Astrocyte (in vitro differentiated cells and primary cell): Measurements from ENCODE around the gene ECE1. TPM values are rescaled to one million over a fixed set of nuclear protein-coding genes. Genes with fewer than 3 reads are reported as not detected.
"Not testable (repeated sequence)": the region's sequence is repeated elsewhere in the genome, so short reads cannot be mapped to it uniquely, and the experiment has no call there.

Experiments used
- DNase-seq: peaks from one replicate; pipeline ENCODE4 v3.0.0-alpha.2; 2010; ENCODE audit warnings: low read depth
- FAIRE-seq: peaks from 2 replicates; lab custom pipeline; 2011; peaks lifted over from hg19 to GRCh38; lab: Jason Lieb, UNC
- H2AFZ ChIP-seq: 2 replicates; pipeline ENCODE4 v1.6.0; 2012; ENCODE audit warnings: low read depth, low read length, inconsistent platforms
- H3K27ac ChIP-seq: 2 replicates; pipeline ENCODE4 v1.5.1; 2011; ENCODE audit warnings: low read depth, low read length, inconsistent platforms
- H3K27me3 ChIP-seq: 2 replicates; pipeline ENCODE4 v1.6.0; 2011; ENCODE audit warnings: low read length, inconsistent platforms; ENCODE audit not compliant: insufficient read depth
- H3K36me3 ChIP-seq: 2 replicates; pipeline ENCODE4 v1.5.1; 2011; ENCODE audit warnings: low read length, inconsistent platforms; ENCODE audit not compliant: insufficient read depth
- H3K4me1 ChIP-seq: 2 replicates; pipeline ENCODE4 v1.5.1; 2011; ENCODE audit warnings: low read length, inconsistent platforms; ENCODE audit not compliant: insufficient read depth
- H3K4me2 ChIP-seq: 2 replicates; pipeline ENCODE4 v1.6.0; 2012; ENCODE audit warnings: low read length, inconsistent platforms
- H3K4me3 ChIP-seq: 2 replicates; pipeline ENCODE4 v1.5.1; 2011; ENCODE audit warnings: low read depth, mild to moderate bottlenecking, low read length, inconsistent platforms; ENCODE audit not compliant: insufficient read depth
- H3K79me2 ChIP-seq: 2 replicates; pipeline ENCODE4 v1.6.0; 2012; ENCODE audit warnings: mild to moderate bottlenecking, low read length, inconsistent platforms; ENCODE audit not compliant: insufficient read depth
- H3K9ac ChIP-seq: 2 replicates; pipeline ENCODE4 v1.6.0; 2012; ENCODE audit warnings: mild to moderate bottlenecking, low read length, inconsistent platforms
- H3K9me3 ChIP-seq: 2 replicates; pipeline ENCODE4 v1.5.1; 2012; ENCODE audit warnings: low read depth, mild to moderate bottlenecking, low read length, inconsistent platforms; ENCODE audit not compliant: insufficient read depth
- H4K20me1 ChIP-seq: 2 replicates; pipeline ENCODE4 v1.6.0; 2012; ENCODE audit warnings: low read length, inconsistent platforms; ENCODE audit not compliant: insufficient read depth
- H3K27ac Mint-ChIP-seq: one replicate; pipeline ENCODE4 v1.8.0; 2021; ENCODE audit warnings: mild to moderate bottlenecking, mixed read lengths; ENCODE audit not compliant: unreplicated experiment
- H3K27me3 Mint-ChIP-seq: one replicate; pipeline ENCODE4 v1.8.0; 2021; ENCODE audit warnings: low read depth, mixed read lengths; ENCODE audit not compliant: unreplicated experiment
- H3K36me3 Mint-ChIP-seq: one replicate; pipeline ENCODE4 v1.8.0; 2021; ENCODE audit warnings: low read depth, mixed read lengths; ENCODE audit not compliant: unreplicated experiment
- H3K4me1 Mint-ChIP-seq: one replicate; pipeline ENCODE4 v1.8.0; 2021; ENCODE audit warnings: low read depth, mixed read lengths; ENCODE audit not compliant: unreplicated experiment
- H3K4me3 Mint-ChIP-seq: one replicate; pipeline ENCODE4 v1.8.0; 2021; ENCODE audit warnings: mild to moderate bottlenecking, moderate library complexity, mixed read lengths; ENCODE audit not compliant: unreplicated experiment
- H3K9me3 Mint-ChIP-seq: one replicate; pipeline ENCODE4 v1.8.0; 2021; ENCODE audit warnings: mild to moderate bottlenecking, mixed read lengths; ENCODE audit not compliant: unreplicated experiment
- EZH2 ChIP-seq: IDR thresholded peaks from 2 replicates; pipeline ENCODE4 v1.6.1; 2012; ENCODE audit warnings: mild to moderate bottlenecking, low read length, inconsistent platforms; ENCODE audit not compliant: insufficient read depth
- total RNA-seq: library from RNA; stranded (reverse); gene quantifications from 2 replicates; pipeline ENCODE4 v1.2.1, GENCODE V29; 2021
- TF ChIP-seq, protein P1 (sequence below): IDR thresholded peaks from 2 replicates; pipeline ENCODE4 v1.5.1; 2011; ENCODE audit warnings: low read depth, mild to moderate bottlenecking, inconsistent platforms, low read length, moderate library complexity; ENCODE audit not compliant: insufficient read depth

Gene ECE1
- total RNA-seq, 1 donor from 2014 or later, result 172 TPM

GRCh38 chr1:21184276-21184675, 106.0 kb downstream of the ECE1 start:
- Mint-ChIP-seq H3K36me3 (peaks cover 2% of the 10 kb centered on the region), H3K9me3 (no peaks in the 10 kb centered on the region), H3K27me3 (peaks cover 18% of the 10 kb centered on the region), H3K27ac (no peak overlapping the region), H3K4me3 (no peak overlapping the region), H3K4me1 (peaks cover 3% of the 10 kb centered on the region)
- DNase-seq, result no peak
- Histone ChIP-seq H3K27ac (no peak overlapping the region), H3K9ac (no peak overlapping the region), H2AFZ (no peak overlapping the region), H3K4me3 (no peak overlapping the region), H3K79me2 (no peaks in the 10 kb centered on the region), H3K4me1 (no peaks in the 10 kb centered on the region), H3K4me2 (no peak overlapping the region), H3K9me3 (no peaks in the 10 kb centered on the region), H3K27me3 (peaks cover under 1% of the 10 kb centered on the region), H4K20me1 (no peaks in the 10 kb centered on the region), H3K36me3 (no peaks in the 10 kb centered on the region)
- TF ChIP-seq, protein P1, sequence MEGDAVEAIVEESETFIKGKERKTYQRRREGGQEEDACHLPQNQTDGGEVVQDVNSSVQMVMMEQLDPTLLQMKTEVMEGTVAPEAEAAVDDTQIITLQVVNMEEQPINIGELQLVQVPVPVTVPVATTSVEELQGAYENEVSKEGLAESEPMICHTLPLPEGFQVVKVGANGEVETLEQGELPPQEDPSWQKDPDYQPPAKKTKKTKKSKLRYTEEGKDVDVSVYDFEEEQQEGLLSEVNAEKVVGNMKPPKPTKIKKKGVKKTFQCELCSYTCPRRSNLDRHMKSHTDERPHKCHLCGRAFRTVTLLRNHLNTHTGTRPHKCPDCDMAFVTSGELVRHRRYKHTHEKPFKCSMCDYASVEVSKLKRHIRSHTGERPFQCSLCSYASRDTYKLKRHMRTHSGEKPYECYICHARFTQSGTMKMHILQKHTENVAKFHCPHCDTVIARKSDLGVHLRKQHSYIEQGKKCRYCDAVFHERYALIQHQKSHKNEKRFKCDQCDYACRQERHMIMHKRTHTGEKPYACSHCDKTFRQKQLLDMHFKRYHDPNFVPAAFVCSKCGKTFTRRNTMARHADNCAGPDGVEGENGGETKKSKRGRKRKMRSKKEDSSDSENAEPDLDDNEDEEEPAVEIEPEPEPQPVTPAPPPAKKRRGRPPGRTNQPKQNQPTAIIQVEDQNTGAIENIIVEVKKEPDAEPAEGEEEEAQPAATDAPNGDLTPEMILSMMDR, result no peak
- no peak for TF ChIP-seq EZH2
- no peak for FAIRE-seq

DNA sequence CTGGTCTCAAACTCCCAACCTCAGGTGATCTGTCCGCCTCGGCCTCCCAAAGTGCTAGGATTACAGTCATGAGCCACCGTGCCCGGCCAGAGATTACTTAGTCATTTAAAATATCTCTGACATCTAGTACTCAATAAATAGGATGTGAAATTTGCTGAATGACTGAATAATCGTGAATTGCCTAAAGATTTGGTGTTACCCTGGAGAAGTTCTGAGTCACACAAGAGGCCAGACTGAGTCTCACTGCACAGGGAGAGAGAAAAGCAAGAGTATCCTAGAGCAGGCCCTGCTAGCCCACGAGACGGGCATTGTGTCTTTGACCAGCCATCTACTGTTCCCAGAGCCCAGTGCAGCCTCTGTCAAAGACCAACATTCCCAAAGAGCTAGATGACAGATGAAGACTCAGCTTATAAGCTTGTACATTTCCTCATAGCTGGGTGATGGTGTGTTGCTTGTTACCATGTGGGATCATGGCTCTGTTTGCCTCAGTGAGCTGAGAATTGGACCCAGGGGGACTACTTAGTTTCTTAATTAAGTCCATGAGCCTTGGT, 108.0 kb downstream of the ECE1 start:
- Mint-ChIP-seq H3K27ac (no peak overlapping the region), H3K27me3 (peaks cover 1% of the 10 kb centered on the region), H3K36me3 (peaks cover 2% of the 10 kb centered on the region), H3K4me3 (peak overlapping the region; percentile 2), H3K9me3 (no peaks in the 10 kb centered on the region), H3K4me1 (peaks cover 3% of the 10 kb centered on the region)
- Histone ChIP-seq H3K9me3 (no peaks in the 10 kb centered on the region), H3K79me2 (no peaks in the 10 kb centered on the region), H4K20me1 (no peaks in the 10 kb centered on the region), H3K36me3 (no peaks in the 10 kb centered on the region), H3K27me3 (no peaks in the 10 kb centered on the region), H3K4me3 (no peak overlapping the region), H2AFZ (no peak overlapping the region), H3K27ac (no peak overlapping the region), H3K4me2 (no peak overlapping the region), H3K4me1 (peaks cover 1% of the 10 kb centered on the region), H3K9ac (no peak overlapping the region)
- FAIRE-seq, result no peak
- DNase-seq, result no peak
- TF ChIP-seq, protein P1, result no peak
- no peak for TF ChIP-seq EZH2

DNA sequence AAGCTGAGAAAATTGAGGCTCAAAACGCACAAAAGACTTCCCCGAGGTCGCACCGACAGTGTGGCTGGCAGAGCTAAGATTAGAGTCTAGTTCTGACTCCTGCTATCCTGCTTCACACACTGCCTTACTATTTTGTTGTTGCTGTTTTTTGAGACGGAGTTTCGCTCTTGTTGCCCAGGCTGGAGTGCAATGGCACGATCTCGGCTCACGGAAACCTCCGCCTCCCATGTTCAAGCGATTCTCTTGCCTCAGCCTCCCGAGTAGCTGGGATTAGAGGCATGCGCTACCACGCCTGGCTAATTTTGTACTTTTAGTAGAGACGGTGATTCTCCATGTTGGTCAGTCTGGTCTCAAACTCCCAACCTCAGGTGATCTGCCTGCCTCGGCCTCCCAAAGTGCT, 112.0 kb downstream of the ECE1 start:
- not testable (repeated sequence) for H3K9ac ChIP-seq, H3K27ac Mint-ChIP-seq, FAIRE-seq, H3K4me2 ChIP-seq, H3K27ac ChIP-seq, H3K9me3 Mint-ChIP-seq, H3K4me3 ChIP-seq, H2AFZ ChIP-seq, H3K27me3 ChIP-seq, H3K4me1 ChIP-seq, H3K36me3 Mint-ChIP-seq, DNase-seq, H3K27me3 Mint-ChIP-seq, H3K36me3 ChIP-seq, H3K9me3 ChIP-seq, H3K4me3 Mint-ChIP-seq, H3K4me1 Mint-ChIP-seq
- H3K79me2 ChIP-seq, result peaks cover 27% of the 10 kb centered on the region
- H4K20me1 ChIP-seq, result peaks cover 26% of the 10 kb centered on the region
